ENCODE data around the gene C3orf49. TPM values are rescaled to one million over a fixed set of nuclear protein-coding genes. Genes with fewer than 3 reads are reported as not detected.

The C3orf49 gene
- total and polyA plus RNA-seq, 2 of the 13 experiments (the other 11 are each of a cell fraction or from before 2014, with no cell fraction given), result not detected

GRCh38 chr3:63841704-63842103 is 22.6 kb downstream of the C3orf49 start:
- no peaks in the 10 kb centered on the region for H3K27me3 ChIP-seq (ENCODE audit: control insufficient read depth in 1 of 2, insufficient read depth in 2 of 2, low read length in 2 of 2)
- in situ Hi-C loops (cut with HindIII; ENCODE audit: extremely low pct_ligation_motif_present, low pct_unique_long_range_greater_than_20kb) (no loop called here), intact Hi-C loops (cut with micrococcal nuclease; ENCODE audit: unreplicated experiment) (no loop called here)
- ChIA-PET POLR2A (no interaction called here), CTCF (ENCODE audit: low intra/inter-chr PET ratio, low total read pairs) (no interaction called here)
- no peak overlapping the region for H3K4me2 ChIP-seq (ENCODE audit: low read depth, low read length)
- H3K9ac ChIP-seq (ENCODE audit: insufficient read depth, low read depth, low read length), result no peak overlapping the region
- no peak overlapping the region for H3K27ac ChIP-seq (ENCODE audit: extremely low read length, insufficient read depth, low read length)
- no TSS peak for BruUV-seq (replicated peaks)
- H3K36me3 ChIP-seq (replicated peaks in 1 of 2; ENCODE audit: control insufficient read depth in 1 of 2, insufficient read depth in 2 of 2, low read length in 2 of 2), result no peaks in the 10 kb centered on the region
- no peaks in the 10 kb centered on the region for H3K79me2 ChIP-seq (ENCODE audit: insufficient read depth, low read length)
- ATAC-seq (no peak), DNase-seq (ENCODE audit: low spot score) (no peak), FAIRE-seq (no peak)
- no peak overlapping the region for H3K4me3 ChIP-seq (replicated peaks in 1 of 3; ENCODE audit: insufficient read depth in 1 of 3, low read depth in 2 of 3, low read length in 3 of 3)
- no peaks in the 10 kb centered on the region for H4K20me1 ChIP-seq (ENCODE audit: insufficient read depth, low read length)
- no peaks in the 10 kb centered on the region for H3K9me3 ChIP-seq (ENCODE audit: low read length)
- no peak overlapping the region for H2AFZ ChIP-seq (ENCODE audit: low read length)
- no peaks in the 10 kb centered on the region for H3K4me1 ChIP-seq (ENCODE audit: insufficient read depth, low read length)
- whole genome bisulfite sequencing (ENCODE audit: low lambda C conversion rate), result 46% methylated on average over 1 of the region's 1 CpG
- no peak for TF ChIP-seq JUN (CRISPR knock-in tag; IDR thresholded peaks at IDR 0.05)
- TF ChIP-seq GPN1 (CRISPR knock-in tag; IDR thresholded peaks at IDR 0.05; ENCODE audit: borderline replicate concordance), result no peak
- no peak for TF ChIP-seq SP140L (CRISPR knock-in tag; IDR thresholded peaks at IDR 0.05; ENCODE audit: borderline replicate concordance)
- no peak for TF ChIP-seq MAFG (CRISPR knock-in tag; IDR thresholded peaks at IDR 0.05)
- TF ChIP-seq ZNF460 (CRISPR knock-in tag; IDR thresholded peaks at IDR 0.05; ENCODE audit: borderline replicate concordance), result no peak
- TF ChIP-seq GPBP1L1 (CRISPR knock-in tag; IDR thresholded peaks at IDR 0.05), result no peak
- no peak for TF ChIP-seq ZSCAN9 (CRISPR knock-in tag; IDR thresholded peaks at IDR 0.05; ENCODE audit: borderline replicate concordance)
- TF ChIP-seq ZNF556 (CRISPR knock-in tag; IDR thresholded peaks at IDR 0.05; ENCODE audit: borderline replicate concordance), result no peak
- TF ChIP-seq MTF2 (CRISPR knock-in tag; IDR thresholded peaks at IDR 0.05; ENCODE audit: borderline replicate concordance), result no peak
- TF ChIP-seq IRF1 (CRISPR knock-in tag; IDR thresholded peaks at IDR 0.05; ENCODE audit: low read depth), result no peak

All from HepG2 (cell line).